ENCODE measurements around the gene EZR.

Gene EZR

GRCh38 chr6:158763434-158764182, 55.6 kb downstream of the EZR start:
- H3K9me3 ChIP-seq (ENCODE audit: insufficient read depth, low read length) = no peaks in the 10 kb centered on the region
- DNase-seq (ENCODE audit: low read depth, low spot score) = no peak
- H3K4me1 ChIP-seq (ENCODE audit: insufficient read depth, insufficient read length) = peaks cover 14% of the 10 kb centered on the region
- no peak for TF ChIP-seq YY1 (IDR thresholded peaks at IDR 0.05; ENCODE audit: insufficient read depth, insufficient read length)
- TF ChIP-seq SUZ12 (IDR thresholded peaks at IDR 0.05; ENCODE audit: extremely low read depth, insufficient read depth, insufficient read length) = no peak
- TF ChIP-seq ZNF274 (IDR thresholded peaks at IDR 0.05; ENCODE audit: low read depth, low read length) = no peak
- H3K9ac ChIP-seq (ENCODE audit: insufficient read length, low read depth) = no peak overlapping the region
- peaks cover 44% of the 10 kb centered on the region for H3K36me3 ChIP-seq (ENCODE audit: insufficient read depth, insufficient read length, low read length)
- H3K4me3 ChIP-seq (ENCODE audit: insufficient read length, low read depth) = no peak overlapping the region
- H3K27me3 ChIP-seq (ENCODE audit: insufficient read depth, insufficient read length) = no peaks in the 10 kb centered on the region

- TF ChIP-seq SUZ12 (IDR thresholded peaks at IDR 0.05; ENCODE audit: extremely low read depth, insufficient read depth, insufficient read length) = no peak
- no peak for TF ChIP-seq ZNF274 (IDR thresholded peaks at IDR 0.05; ENCODE audit: low read depth, low read length)
- no peak for TF ChIP-seq YY1 (IDR thresholded peaks at IDR 0.05; ENCODE audit: insufficient read depth, insufficient read length)
- Histone ChIP-seq H3K9ac (ENCODE audit: insufficient read length, low read depth) (no peak overlapping the region), H3K36me3 (ENCODE audit: insufficient read depth, insufficient read length, low read length) (peaks cover 37% of the 10 kb centered on the region), H3K4me1 (ENCODE audit: insufficient read depth, insufficient read length) (peaks cover 13% of the 10 kb centered on the region), H3K9me3 (ENCODE audit: insufficient read depth, low read length) (no peaks in the 10 kb centered on the region), H3K27me3 (ENCODE audit: insufficient read depth, insufficient read length) (no peaks in the 10 kb centered on the region), H3K4me3 (ENCODE audit: insufficient read length, low read depth) (no peak overlapping the region)
- no peak for DNase-seq (ENCODE audit: low read depth, low spot score)
These were observed 56.3 kb downstream of the EZR start for GRCh38 chr6:158762787-158763433.

- TF ChIP-seq SUZ12 (IDR thresholded peaks at IDR 0.05; ENCODE audit: extremely low read depth, insufficient read depth, insufficient read length) (no peak), YY1 (IDR thresholded peaks at IDR 0.05; ENCODE audit: insufficient read depth, insufficient read length) (no peak), ZNF274 (IDR thresholded peaks at IDR 0.05; ENCODE audit: low read depth, low read length) (no peak)
- Histone ChIP-seq H3K4me1 (ENCODE audit: insufficient read depth, insufficient read length) (peaks cover 17% of the 10 kb centered on the region), H3K9ac (ENCODE audit: insufficient read length, low read depth) (no peak overlapping the region), H3K27me3 (ENCODE audit: insufficient read depth, insufficient read length) (no peaks in the 10 kb centered on the region), H3K4me3 (ENCODE audit: insufficient read length, low read depth) (no peak overlapping the region), H3K9me3 (ENCODE audit: insufficient read depth, low read length) (no peaks in the 10 kb centered on the region), H3K36me3 (ENCODE audit: insufficient read depth, insufficient read length, low read length) (peaks cover 25% of the 10 kb centered on the region)
- no peak for DNase-seq (ENCODE audit: low read depth, low spot score)
These were observed 57.4 kb downstream of the EZR start for GRCh38 chr6:158761746-158762145.

DNA sequence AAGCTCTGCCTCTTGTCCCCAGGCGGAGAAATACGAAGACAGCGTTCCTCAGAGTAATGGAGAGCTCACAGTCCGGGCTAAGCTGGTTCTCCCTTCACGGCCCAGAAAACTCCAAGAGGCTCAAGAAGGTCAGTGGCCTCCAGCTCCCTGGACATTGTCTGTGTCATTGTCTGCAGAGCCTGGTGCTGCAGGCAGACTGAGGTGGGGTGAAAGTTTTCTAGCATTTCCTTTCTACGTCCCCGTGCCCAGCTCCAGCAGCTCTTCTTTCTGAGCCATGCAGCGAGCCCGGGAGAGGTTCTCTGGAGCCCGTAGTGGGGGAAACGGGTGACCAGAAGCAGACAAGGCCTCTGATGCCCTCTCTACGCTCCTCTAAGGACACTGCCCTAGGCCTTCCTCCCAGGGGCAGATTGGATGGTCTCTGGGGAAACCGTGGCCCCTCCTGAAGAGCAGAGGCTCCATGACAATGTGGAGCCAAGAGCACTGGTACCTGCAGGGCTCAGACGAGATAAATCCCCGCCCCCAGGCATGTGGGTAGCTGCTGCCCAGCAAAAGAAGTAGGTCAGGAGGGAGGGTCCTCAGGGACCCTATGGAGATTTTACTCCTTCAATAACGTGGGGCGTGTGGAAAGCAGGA, 58.4 kb downstream of the EZR start:
- Histone ChIP-seq H3K9ac (ENCODE audit: insufficient read length, low read depth) (no peak overlapping the region), H3K9me3 (ENCODE audit: insufficient read depth, low read length) (no peaks in the 10 kb centered on the region), H3K36me3 (ENCODE audit: insufficient read depth, insufficient read length, low read length) (peaks cover 15% of the 10 kb centered on the region), H3K4me3 (ENCODE audit: insufficient read length, low read depth) (no peak overlapping the region), H3K4me1 (ENCODE audit: insufficient read depth, insufficient read length) (peaks cover 17% of the 10 kb centered on the region), H3K27me3 (ENCODE audit: insufficient read depth, insufficient read length) (no peaks in the 10 kb centered on the region)
- no peak for TF ChIP-seq YY1 (IDR thresholded peaks at IDR 0.05; ENCODE audit: insufficient read depth, insufficient read length)
- no peak for TF ChIP-seq SUZ12 (IDR thresholded peaks at IDR 0.05; ENCODE audit: extremely low read depth, insufficient read depth, insufficient read length)
- TF ChIP-seq ZNF274 (IDR thresholded peaks at IDR 0.05; ENCODE audit: low read depth, low read length) = no peak
- no peak for DNase-seq (ENCODE audit: low read depth, low spot score)

DNA sequence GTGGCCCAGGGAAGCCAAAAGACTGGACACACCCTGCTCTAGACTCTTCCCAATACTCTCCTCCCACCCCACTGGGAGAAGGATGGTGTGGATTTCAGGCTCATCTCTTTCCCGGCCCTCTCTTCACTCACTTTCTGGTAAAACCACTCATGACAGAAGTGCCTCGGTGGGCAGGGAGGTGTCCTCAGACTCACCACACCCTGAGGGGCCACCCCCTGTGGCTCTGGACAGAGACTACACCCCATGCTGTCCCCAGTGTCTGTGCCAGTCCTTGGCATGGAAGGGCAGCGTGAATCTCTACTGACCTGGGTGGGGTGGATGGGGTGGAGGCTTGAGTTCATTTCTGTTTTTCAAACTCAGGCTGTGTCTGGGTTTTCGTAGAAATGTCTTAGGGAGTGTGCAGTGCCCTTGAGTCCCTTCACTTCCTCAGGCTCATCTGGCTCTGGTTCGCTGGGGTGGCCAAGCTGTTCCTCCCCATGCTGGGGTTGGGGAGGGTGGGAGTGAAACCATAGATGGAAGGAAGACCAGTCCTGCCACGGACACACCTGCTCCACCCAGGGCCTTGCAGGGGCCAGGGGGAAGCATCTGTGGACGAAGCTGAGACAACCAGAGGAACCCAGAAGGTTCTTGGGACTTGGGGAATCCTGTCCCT, 59.1 kb downstream of the EZR start:
- no peak overlapping the region for H3K4me3 ChIP-seq (ENCODE audit: insufficient read length, low read depth)
- DNase-seq (ENCODE audit: low read depth, low spot score) = no peak
- H3K9me3 ChIP-seq (ENCODE audit: insufficient read depth, low read length) = no peaks in the 10 kb centered on the region
- no peak overlapping the region for H3K9ac ChIP-seq (ENCODE audit: insufficient read length, low read depth)
- H3K4me1 ChIP-seq (ENCODE audit: insufficient read depth, insufficient read length) = peaks cover 16% of the 10 kb centered on the region
- peaks cover 10% of the 10 kb centered on the region for H3K36me3 ChIP-seq (ENCODE audit: insufficient read depth, insufficient read length, low read length)
- H3K27me3 ChIP-seq (ENCODE audit: insufficient read depth, insufficient read length) = no peaks in the 10 kb centered on the region
- TF ChIP-seq SUZ12 (IDR thresholded peaks at IDR 0.05; ENCODE audit: extremely low read depth, insufficient read depth, insufficient read length) (no peak), YY1 (IDR thresholded peaks at IDR 0.05; ENCODE audit: insufficient read depth, insufficient read length) (no peak), ZNF274 (IDR thresholded peaks at IDR 0.05; ENCODE audit: low read depth, low read length) (no peak)

DNA sequence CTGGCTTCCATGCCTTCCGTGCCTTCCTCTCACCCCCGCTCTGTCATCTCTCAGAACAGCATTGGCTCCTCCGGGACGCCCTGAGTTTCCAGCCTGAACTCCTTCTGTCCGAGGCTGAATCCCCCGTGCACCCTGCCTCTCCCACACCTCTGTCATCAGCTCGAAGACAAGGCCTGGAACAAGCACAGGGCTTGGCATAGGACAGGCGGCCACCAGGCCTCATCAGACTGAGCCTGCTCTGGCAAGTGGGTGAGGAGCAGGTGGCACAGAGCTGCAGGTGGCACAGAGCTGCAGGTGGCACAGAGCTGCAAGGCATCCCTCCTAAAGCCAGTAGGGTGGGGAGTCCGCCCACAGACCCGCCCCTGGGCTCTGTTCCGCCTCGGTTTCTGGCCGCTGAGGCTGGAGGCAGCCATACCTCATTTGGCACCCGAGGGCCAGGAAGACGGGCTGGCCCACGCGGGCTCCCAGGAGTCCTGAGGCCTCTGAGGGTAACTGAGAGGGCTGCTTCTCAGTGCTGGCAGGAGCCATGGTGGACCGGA, 60.2 kb downstream of the EZR start:
- H3K36me3 ChIP-seq (ENCODE audit: insufficient read depth, insufficient read length, low read length) = no peaks in the 10 kb centered on the region
- DNase-seq (ENCODE audit: low read depth, low spot score) = no peak
- no peaks in the 10 kb centered on the region for H3K27me3 ChIP-seq (ENCODE audit: insufficient read depth, insufficient read length)
- TF ChIP-seq YY1 (IDR thresholded peaks at IDR 0.05; ENCODE audit: insufficient read depth, insufficient read length) = no peak
- TF ChIP-seq ZNF274 (IDR thresholded peaks at IDR 0.05; ENCODE audit: low read depth, low read length) = no peak
- no peak for TF ChIP-seq SUZ12 (IDR thresholded peaks at IDR 0.05; ENCODE audit: extremely low read depth, insufficient read depth, insufficient read length)
- no peak overlapping the region for H3K4me3 ChIP-seq (ENCODE audit: insufficient read length, low read depth)
- no peaks in the 10 kb centered on the region for H3K9me3 ChIP-seq (ENCODE audit: insufficient read depth, low read length)
- no peak overlapping the region for H3K9ac ChIP-seq (ENCODE audit: insufficient read length, low read depth)
- H3K4me1 ChIP-seq (ENCODE audit: insufficient read depth, insufficient read length) = peaks cover 14% of the 10 kb centered on the region

Measured in NT2/D1 (cell line).